ENCODE results near the gene CD68.

Gene CD68

DNA sequence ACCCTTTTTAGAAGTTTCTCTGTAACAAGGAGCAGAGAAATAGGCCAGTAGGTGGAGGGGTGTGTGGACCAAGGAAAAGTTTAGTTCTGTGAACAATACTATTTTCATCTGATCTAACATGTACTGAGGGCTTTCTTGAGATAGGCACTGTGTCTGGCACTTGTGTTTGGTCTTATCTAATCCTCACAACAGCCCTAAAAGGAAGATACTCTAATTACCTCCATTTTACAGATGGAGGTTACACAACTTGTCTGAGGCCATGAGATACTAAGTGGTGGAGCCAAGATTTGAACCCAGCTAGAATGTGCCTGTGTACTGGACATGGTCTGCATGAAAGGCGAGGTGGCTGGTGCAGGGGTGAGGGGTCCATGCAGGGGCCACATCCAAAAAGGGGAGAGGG lies 26.1 kb upstream of the CD68 start:
- Histone ChIP-seq H3K27me3 (ENCODE audit: low read depth, low read length) (no peaks in the 10 kb centered on the region), H3K36me3 (replicated peaks; ENCODE audit: low read depth, low read length) (no peaks in the 10 kb centered on the region), H3K27ac (ENCODE audit: low read length) (peak overlapping the region; percentile 89), H3K9ac (ENCODE audit: low read length) (peak overlapping the region; percentile 44; the same call in 1 of the 2 replicates), H3K79me2 (ENCODE audit: low read length) (no peaks in the 10 kb centered on the region), H3K4me2 (ENCODE audit: low read length) (peak overlapping the region; percentile 87), H3K9me3 (ENCODE audit: insufficient read depth, low read length) (no peaks in the 10 kb centered on the region), H4K20me1 (ENCODE audit: insufficient read depth, low read length) (no peaks in the 10 kb centered on the region), H3K4me3 (ENCODE audit: low read length) (peak overlapping the region; percentile 56; the same call in 1 of the 2 replicates), H3K4me1 (ENCODE audit: low read length) (peaks cover 41% of the 10 kb centered on the region), H2AFZ (ENCODE audit: low read depth, low read length) (no peak overlapping the region)
- no peak for TF ChIP-seq EZH2phosphoT487 (IDR thresholded peaks at IDR 0.05; ENCODE audit: low read depth)
- TF ChIP-seq, protein P1, sequence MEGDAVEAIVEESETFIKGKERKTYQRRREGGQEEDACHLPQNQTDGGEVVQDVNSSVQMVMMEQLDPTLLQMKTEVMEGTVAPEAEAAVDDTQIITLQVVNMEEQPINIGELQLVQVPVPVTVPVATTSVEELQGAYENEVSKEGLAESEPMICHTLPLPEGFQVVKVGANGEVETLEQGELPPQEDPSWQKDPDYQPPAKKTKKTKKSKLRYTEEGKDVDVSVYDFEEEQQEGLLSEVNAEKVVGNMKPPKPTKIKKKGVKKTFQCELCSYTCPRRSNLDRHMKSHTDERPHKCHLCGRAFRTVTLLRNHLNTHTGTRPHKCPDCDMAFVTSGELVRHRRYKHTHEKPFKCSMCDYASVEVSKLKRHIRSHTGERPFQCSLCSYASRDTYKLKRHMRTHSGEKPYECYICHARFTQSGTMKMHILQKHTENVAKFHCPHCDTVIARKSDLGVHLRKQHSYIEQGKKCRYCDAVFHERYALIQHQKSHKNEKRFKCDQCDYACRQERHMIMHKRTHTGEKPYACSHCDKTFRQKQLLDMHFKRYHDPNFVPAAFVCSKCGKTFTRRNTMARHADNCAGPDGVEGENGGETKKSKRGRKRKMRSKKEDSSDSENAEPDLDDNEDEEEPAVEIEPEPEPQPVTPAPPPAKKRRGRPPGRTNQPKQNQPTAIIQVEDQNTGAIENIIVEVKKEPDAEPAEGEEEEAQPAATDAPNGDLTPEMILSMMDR (IDR thresholded peaks at IDR 0.05; ENCODE audit: low read depth, low read length), result no peak

DNA sequence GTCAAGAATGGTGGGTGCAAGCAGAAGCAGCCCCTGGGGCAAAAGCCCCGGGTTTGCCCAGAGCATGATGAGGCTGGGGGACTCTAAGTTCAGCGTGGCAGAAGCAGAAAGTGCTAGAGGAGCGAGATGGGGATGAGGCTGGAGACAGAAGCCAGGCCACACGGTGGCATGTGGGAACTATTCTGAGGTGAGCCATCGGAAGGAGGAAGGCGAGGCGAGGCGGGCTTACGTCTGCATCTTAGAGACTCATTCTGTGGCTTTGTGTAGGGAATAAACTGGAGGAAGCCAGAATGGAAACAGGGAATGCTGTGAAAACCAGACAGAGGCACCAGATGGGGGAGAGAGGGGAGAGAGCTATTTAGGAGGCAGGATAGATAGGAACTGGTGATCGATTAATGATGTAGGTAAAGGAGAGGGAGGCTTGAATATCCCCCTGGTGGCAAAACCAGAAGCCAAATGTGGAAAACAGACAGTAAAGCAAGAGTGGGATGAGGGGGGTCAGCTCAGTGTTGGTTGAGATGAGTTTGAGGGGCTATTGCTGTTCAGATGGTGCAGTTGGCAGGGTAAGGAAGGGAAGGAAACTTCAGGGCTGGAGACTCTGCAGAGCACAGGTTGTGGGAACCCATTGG lies 24.0 kb upstream of the CD68 start:
- H3K79me2 ChIP-seq (ENCODE audit: low read length), result peaks cover 6% of the 10 kb centered on the region
- H2AFZ ChIP-seq (ENCODE audit: low read depth, low read length), result no peak overlapping the region
- H3K27ac ChIP-seq (ENCODE audit: low read length), result no peak overlapping the region
- TF ChIP-seq EZH2phosphoT487 (IDR thresholded peaks at IDR 0.05; ENCODE audit: low read depth), result no peak
- TF ChIP-seq, protein P1 (IDR thresholded peaks at IDR 0.05; ENCODE audit: low read depth, low read length), result no peak
- no peaks in the 10 kb centered on the region for H4K20me1 ChIP-seq (ENCODE audit: insufficient read depth, low read length)
- H3K27me3 ChIP-seq (ENCODE audit: low read depth, low read length), result no peaks in the 10 kb centered on the region
- no peaks in the 10 kb centered on the region for H3K9me3 ChIP-seq (ENCODE audit: insufficient read depth, low read length)
- H3K36me3 ChIP-seq (replicated peaks; ENCODE audit: low read depth, low read length), result no peaks in the 10 kb centered on the region
- H3K4me2 ChIP-seq (ENCODE audit: low read length), result no peak overlapping the region
- H3K4me3 ChIP-seq (ENCODE audit: low read length), result no peak overlapping the region
- peaks cover 57% of the 10 kb centered on the region for H3K4me1 ChIP-seq (ENCODE audit: low read length)
- H3K9ac ChIP-seq (ENCODE audit: low read length), result no peak overlapping the region

DNA sequence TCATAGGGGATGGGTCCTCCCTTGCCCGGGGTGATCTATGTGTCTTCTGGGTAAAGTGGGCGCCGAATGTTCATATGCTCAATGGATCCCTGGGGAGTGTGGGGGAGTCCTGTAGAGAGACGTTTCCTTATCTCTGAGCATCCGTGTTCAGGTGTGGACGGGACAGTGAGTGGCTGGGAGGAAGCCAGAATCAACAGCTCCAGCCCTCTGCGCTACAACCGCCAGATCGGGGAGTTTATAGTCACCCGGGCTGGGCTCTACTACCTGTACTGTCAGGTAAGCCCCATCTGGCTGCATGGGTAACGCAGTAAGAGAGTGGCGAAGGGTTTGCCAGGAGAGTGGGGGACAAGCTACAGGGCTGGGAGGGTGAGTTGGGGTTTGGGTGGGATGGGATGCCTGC lies 22.8 kb upstream of the CD68 start:
- Histone ChIP-seq H3K4me1 (ENCODE audit: low read length) (peaks cover 57% of the 10 kb centered on the region), H2AFZ (ENCODE audit: low read depth, low read length) (no peak overlapping the region), H3K9me3 (ENCODE audit: insufficient read depth, low read length) (no peaks in the 10 kb centered on the region), H3K27me3 (ENCODE audit: low read depth, low read length) (no peaks in the 10 kb centered on the region), H3K27ac (ENCODE audit: low read length) (no peak overlapping the region), H3K79me2 (ENCODE audit: low read length) (peaks cover 6% of the 10 kb centered on the region), H3K36me3 (replicated peaks; ENCODE audit: low read depth, low read length) (no peaks in the 10 kb centered on the region), H3K9ac (ENCODE audit: low read length) (no peak overlapping the region), H4K20me1 (ENCODE audit: insufficient read depth, low read length) (no peaks in the 10 kb centered on the region), H3K4me2 (ENCODE audit: low read length) (no peak overlapping the region), H3K4me3 (ENCODE audit: low read length) (no peak overlapping the region)
- TF ChIP-seq, protein P1 (IDR thresholded peaks at IDR 0.05; ENCODE audit: low read depth, low read length), result no peak
- no peak for TF ChIP-seq EZH2phosphoT487 (IDR thresholded peaks at IDR 0.05; ENCODE audit: low read depth)

DNA sequence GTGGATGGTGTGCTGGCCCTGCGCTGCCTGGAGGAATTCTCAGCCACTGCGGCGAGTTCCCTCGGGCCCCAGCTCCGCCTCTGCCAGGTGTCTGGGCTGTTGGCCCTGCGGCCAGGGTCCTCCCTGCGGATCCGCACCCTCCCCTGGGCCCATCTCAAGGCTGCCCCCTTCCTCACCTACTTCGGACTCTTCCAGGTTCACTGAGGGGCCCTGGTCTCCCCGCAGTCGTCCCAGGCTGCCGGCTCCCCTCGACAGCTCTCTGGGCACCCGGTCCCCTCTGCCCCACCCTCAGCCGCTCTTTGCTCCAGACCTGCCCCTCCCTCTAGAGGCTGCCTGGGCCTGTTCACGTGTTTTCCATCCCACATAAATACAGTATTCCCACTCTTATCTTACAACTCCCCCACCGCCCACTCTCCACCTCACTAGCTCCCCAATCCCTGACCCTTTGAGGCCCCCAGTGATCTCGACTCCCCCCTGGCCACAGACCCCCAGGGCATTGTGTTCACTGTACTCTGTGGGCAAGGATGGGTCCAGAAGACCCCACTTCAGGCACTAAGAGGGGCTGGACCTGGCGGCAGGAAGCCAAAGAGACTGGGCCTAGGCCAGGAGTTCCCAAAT lies 22.2 kb upstream of the CD68 start:
- no peak overlapping the region for H2AFZ ChIP-seq (ENCODE audit: low read depth, low read length)

More for the DNA sequence above, 22.2 kb upstream of the CD68 start:
- Histone ChIP-seq H3K27me3 (ENCODE audit: low read depth, low read length) (no peaks in the 10 kb centered on the region), H3K4me1 (ENCODE audit: low read length) (peaks cover 53% of the 10 kb centered on the region), H3K4me2 (ENCODE audit: low read length) (peak overlapping the region; percentile 100), H3K9ac (ENCODE audit: low read length) (peak overlapping the region; percentile 98; the same call in 1 of the 2 replicates), H3K9me3 (ENCODE audit: insufficient read depth, low read length) (no peaks in the 10 kb centered on the region), H4K20me1 (ENCODE audit: insufficient read depth, low read length) (no peaks in the 10 kb centered on the region), H3K36me3 (replicated peaks; ENCODE audit: low read depth, low read length) (no peaks in the 10 kb centered on the region), H3K4me3 (ENCODE audit: low read length) (no peak overlapping the region), H3K79me2 (ENCODE audit: low read length) (peaks cover 11% of the 10 kb centered on the region), H3K27ac (ENCODE audit: low read length) (peak overlapping the region; percentile 82)
- TF ChIP-seq EZH2phosphoT487 (IDR thresholded peaks at IDR 0.05; ENCODE audit: low read depth), result no peak

Data from OCI-LY3 (cell line).